ENCODE results near the gene MGLL. TPM values are rescaled to one million over a fixed set of nuclear protein-coding genes. Genes with fewer than 3 reads are reported as not detected.
A peak's percentile ranks its signal among the peaks of the same experiment; 100 is the strongest.

MGLL gene
- total RNA-seq (2021; ENCODE audit: unreplicated experiment) (2.1 TPM), Bru-seq, nascent RNA (percentile 23 among the genes with signal in this experiment), BruChase-seq, experiment 1, labeled RNA remaining after a 2-hour chase (percentile 24 among the genes with signal in this experiment), BruChase-seq, experiment 2, labeled RNA remaining after a 6-hour chase (percentile 24 among the genes with signal in this experiment)
- 2.4 TPM for polyA plus RNA-seq (2012; ENCODE audit: insufficient read length)
- long read RNA-seq, full-length matches to known transcripts = 2 of 4 reads
- long read RNA-seq, partial matches to known transcripts = 0 of 4 reads
- long read RNA-seq, other reads (novel, unspliced or antisense) = 2 of 4 reads

DNA sequence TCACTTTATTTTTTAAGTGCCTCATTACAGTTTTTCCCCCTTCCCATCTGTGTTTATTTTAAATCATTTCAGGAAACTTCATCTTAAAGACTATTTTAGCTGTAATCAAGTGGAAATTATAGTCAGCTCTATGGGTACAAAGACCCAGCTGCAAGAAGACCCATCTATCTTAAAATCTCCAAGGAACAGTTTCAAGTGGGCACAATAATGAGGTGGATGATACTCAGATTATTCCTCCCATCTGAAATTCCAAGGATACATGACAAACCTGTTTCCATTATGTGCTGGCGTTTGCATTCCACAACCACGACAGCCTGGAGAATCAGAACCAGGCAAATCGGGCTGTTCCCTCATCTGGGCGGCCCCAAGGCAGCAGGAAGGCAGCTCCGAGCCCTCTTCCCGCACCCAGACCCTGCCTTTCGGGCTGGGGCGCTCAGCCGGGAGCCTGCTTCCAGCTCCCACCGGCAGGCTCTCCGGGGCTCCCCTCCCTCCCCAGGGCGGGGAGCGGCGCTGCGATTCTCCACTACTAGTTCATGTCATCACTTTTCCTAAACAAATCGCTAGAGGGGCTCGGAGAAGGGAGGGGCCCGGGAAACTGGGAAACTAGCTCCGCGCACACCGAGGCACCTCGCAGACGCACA is at the start of gene MGLL:
Gene MGLL (minus strand): TSS at position 475 of the 641 bp plus-strand sequence. CDS start 197 bp downstream, at position 278.
- peak; percentile 42 for ATAC-seq
- BruUV-seq (replicated peaks) = no TSS peak

DNA sequence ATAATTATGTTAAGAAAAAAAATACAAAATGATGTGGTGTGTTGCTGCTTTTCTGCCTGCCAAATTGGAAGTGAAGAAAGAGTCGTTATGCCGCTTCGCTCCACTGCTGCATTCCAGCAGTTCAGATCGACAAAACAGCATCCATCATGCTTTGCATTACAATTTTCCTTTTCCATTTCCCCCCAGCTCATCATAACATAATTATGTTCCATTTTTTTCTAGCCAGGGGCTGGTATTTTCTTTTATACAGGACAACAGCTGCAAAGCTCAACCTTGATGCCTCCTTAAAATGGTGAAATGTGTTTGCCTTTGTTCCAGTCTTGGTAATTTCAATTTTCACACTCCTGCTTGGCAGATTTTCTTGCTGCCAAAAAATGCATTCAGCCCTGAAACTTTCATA is 47.8 kb upstream of the MGLL start:
- no peaks in the 10 kb centered on the region for H3K4me1 ChIP-seq (ENCODE audit: control insufficient read depth, insufficient read depth, low read length)
- ATAC-seq (no peak), DNase-seq (ENCODE audit: low read depth, low spot score) (no peak)
- in situ Hi-C loops (cut with HindIII; ENCODE audit: low pct_unique_long_range_greater_than_20kb, low sequenced_read_pairs) (no loop called here), intact Hi-C loops (cut with micrococcal nuclease; ENCODE audit: unreplicated experiment) (no loop called here)
- ChIA-PET POLR2A (no interaction called here), CTCF (interaction anchor here (0.6 kb wide), 1 partner anchor 146 kb away, joined by 4 read pairs; no protein-coding TSS in a partner anchor)
- peaks cover 27% of the 10 kb centered on the region for H3K27me3 ChIP-seq (ENCODE audit: control insufficient read depth, insufficient read depth, low read length)
- no peak overlapping the region for H3K27ac ChIP-seq (ENCODE audit: low read length)
- TF ChIP-seq, protein P1, sequence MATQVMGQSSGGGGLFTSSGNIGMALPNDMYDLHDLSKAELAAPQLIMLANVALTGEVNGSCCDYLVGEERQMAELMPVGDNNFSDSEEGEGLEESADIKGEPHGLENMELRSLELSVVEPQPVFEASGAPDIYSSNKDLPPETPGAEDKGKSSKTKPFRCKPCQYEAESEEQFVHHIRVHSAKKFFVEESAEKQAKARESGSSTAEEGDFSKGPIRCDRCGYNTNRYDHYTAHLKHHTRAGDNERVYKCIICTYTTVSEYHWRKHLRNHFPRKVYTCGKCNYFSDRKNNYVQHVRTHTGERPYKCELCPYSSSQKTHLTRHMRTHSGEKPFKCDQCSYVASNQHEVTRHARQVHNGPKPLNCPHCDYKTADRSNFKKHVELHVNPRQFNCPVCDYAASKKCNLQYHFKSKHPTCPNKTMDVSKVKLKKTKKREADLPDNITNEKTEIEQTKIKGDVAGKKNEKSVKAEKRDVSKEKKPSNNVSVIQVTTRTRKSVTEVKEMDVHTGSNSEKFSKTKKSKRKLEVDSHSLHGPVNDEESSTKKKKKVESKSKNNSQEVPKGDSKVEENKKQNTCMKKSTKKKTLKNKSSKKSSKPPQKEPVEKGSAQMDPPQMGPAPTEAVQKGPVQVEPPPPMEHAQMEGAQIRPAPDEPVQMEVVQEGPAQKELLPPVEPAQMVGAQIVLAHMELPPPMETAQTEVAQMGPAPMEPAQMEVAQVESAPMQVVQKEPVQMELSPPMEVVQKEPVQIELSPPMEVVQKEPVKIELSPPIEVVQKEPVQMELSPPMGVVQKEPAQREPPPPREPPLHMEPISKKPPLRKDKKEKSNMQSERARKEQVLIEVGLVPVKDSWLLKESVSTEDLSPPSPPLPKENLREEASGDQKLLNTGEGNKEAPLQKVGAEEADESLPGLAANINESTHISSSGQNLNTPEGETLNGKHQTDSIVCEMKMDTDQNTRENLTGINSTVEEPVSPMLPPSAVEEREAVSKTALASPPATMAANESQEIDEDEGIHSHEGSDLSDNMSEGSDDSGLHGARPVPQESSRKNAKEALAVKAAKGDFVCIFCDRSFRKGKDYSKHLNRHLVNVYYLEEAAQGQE (IDR thresholded peaks at IDR 0.05; ENCODE audit: insufficient read depth in 1 of 2, low read depth in 2 of 2, low read length in 1 of 2) = no peak
- BruUV-seq (replicated peaks) = no TSS peak
- no peak overlapping the region for H3K4me3 ChIP-seq (ENCODE audit: low read depth in 2 of 2, low read length in 2 of 2)
- H3K36me3 ChIP-seq (ENCODE audit: control insufficient read depth, insufficient read depth, low read length) = no peaks in the 10 kb centered on the region
- H3K9me3 ChIP-seq (ENCODE audit: control insufficient read depth, insufficient read depth, low read depth, low read length) = no peaks in the 10 kb centered on the region

More for the DNA sequence above, at the start of gene MGLL:
- Histone ChIP-seq H3K27ac (ENCODE audit: low read length) (no peak within 1 kb of the TSS), H3K4me3 (ENCODE audit: low read depth in 2 of 2, low read length in 2 of 2) (peak within 1 kb of the TSS; percentile 51 to 65), H3K4me1 (ENCODE audit: control insufficient read depth, insufficient read depth, low read length) (no peaks in the 10 kb centered on the region), H3K36me3 (ENCODE audit: control insufficient read depth, insufficient read depth, low read length) (no peaks in the 10 kb centered on the region), H3K27me3 (ENCODE audit: control insufficient read depth, insufficient read depth, low read length) (peaks cover 11% of the 10 kb centered on the region), H3K9me3 (ENCODE audit: control insufficient read depth, insufficient read depth, low read depth, low read length) (no peaks in the 10 kb centered on the region)
- CTCF ChIA-PET = no interaction called here
- TF ChIP-seq, protein P2, sequence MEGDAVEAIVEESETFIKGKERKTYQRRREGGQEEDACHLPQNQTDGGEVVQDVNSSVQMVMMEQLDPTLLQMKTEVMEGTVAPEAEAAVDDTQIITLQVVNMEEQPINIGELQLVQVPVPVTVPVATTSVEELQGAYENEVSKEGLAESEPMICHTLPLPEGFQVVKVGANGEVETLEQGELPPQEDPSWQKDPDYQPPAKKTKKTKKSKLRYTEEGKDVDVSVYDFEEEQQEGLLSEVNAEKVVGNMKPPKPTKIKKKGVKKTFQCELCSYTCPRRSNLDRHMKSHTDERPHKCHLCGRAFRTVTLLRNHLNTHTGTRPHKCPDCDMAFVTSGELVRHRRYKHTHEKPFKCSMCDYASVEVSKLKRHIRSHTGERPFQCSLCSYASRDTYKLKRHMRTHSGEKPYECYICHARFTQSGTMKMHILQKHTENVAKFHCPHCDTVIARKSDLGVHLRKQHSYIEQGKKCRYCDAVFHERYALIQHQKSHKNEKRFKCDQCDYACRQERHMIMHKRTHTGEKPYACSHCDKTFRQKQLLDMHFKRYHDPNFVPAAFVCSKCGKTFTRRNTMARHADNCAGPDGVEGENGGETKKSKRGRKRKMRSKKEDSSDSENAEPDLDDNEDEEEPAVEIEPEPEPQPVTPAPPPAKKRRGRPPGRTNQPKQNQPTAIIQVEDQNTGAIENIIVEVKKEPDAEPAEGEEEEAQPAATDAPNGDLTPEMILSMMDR (IDR thresholded peaks at IDR 0.05) = no peak
- TF ChIP-seq, protein P1 (IDR thresholded peaks at IDR 0.05; ENCODE audit: insufficient read depth in 1 of 2, low read depth in 2 of 2, low read length in 1 of 2) = no peak
- TF ChIP-seq POLR2AphosphoS5 (IDR thresholded peaks at IDR 0.05; ENCODE audit: low read depth, low read length) = no peak
- TF ChIP-seq TCF7L2 (IDR thresholded peaks at IDR 0.05; ENCODE audit: low read depth, low read length) = no peak
- in situ Hi-C loops (cut with HindIII; ENCODE audit: low pct_unique_long_range_greater_than_20kb, low sequenced_read_pairs) (no loop called here), intact Hi-C loops (cut with micrococcal nuclease; ENCODE audit: unreplicated experiment) (loop anchor here (10.0 kb wide), 1 partner anchor 127 kb away; no protein-coding TSS in a partner anchor)
- POLR2A ChIA-PET = interaction anchor here (0.6 kb wide), 1 partner anchor 36 kb away, joined by 3 read pairs; no protein-coding TSS in a partner anchor
- no peak for DNase-seq (ENCODE audit: low read depth, low spot score)
